ENCODE data around the gene MAPKAPK3. TPM values are rescaled to one million over a fixed set of nuclear protein-coding genes. Genes with fewer than 3 reads are reported as not detected.

MAPKAPK3 gene
- total and polyA plus RNA-seq, 2 experiments from 2014 or later = 40.5 to 43.1 TPM

DNA sequence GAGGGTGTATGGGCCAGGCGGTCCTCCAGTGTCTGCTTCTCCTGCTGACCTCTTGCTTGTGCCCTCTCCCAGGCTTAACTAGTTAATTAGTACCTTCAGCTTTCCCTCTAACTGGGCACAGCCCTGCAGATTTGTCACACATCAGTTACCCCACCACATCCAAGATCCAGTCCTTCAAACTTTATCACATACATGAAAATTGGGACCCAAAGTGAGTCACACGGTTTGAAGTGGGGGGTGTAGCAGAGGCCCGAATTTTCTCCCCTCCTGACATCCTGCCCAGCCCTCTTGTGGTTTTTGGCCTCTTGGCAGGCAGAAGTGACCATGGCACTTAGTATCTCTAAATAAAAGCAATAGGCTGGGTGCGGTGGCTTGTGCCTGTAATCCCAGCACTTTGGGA is 3.9 kb downstream of the MAPKAPK3 start:
- DNase-seq (ENCODE audit: low spot score) = no peak
- H3K4me2 ChIP-seq = no peak overlapping the region
- no peaks in the 10 kb centered on the region for H3K27me3 ChIP-seq
- peaks cover 42% of the 10 kb centered on the region for H3K79me2 ChIP-seq
- H3K9me2 ChIP-seq (replicated peaks; ENCODE audit: insufficient read depth) = no peaks in the 10 kb centered on the region
- TF ChIP-seq EZH2phosphoT487 (IDR thresholded peaks at IDR 0.05; ENCODE audit: low read depth, severe bottlenecking, unreplicated experiment) = no peak
- TF ChIP-seq, protein P1, sequence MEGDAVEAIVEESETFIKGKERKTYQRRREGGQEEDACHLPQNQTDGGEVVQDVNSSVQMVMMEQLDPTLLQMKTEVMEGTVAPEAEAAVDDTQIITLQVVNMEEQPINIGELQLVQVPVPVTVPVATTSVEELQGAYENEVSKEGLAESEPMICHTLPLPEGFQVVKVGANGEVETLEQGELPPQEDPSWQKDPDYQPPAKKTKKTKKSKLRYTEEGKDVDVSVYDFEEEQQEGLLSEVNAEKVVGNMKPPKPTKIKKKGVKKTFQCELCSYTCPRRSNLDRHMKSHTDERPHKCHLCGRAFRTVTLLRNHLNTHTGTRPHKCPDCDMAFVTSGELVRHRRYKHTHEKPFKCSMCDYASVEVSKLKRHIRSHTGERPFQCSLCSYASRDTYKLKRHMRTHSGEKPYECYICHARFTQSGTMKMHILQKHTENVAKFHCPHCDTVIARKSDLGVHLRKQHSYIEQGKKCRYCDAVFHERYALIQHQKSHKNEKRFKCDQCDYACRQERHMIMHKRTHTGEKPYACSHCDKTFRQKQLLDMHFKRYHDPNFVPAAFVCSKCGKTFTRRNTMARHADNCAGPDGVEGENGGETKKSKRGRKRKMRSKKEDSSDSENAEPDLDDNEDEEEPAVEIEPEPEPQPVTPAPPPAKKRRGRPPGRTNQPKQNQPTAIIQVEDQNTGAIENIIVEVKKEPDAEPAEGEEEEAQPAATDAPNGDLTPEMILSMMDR (IDR thresholded peaks at IDR 0.05; ENCODE audit: poor library complexity) = no peak
- no peak for TF ChIP-seq EZH2 (IDR thresholded peaks at IDR 0.05; ENCODE audit: borderline replicate concordance)
- H3K36me3 ChIP-seq (replicated peaks; ENCODE audit: insufficient read depth, low read depth) = no peaks in the 10 kb centered on the region
- H3K27ac ChIP-seq = no peak overlapping the region
- no peaks in the 10 kb centered on the region for H4K20me1 ChIP-seq (ENCODE audit: insufficient read depth, poor library complexity, severe bottlenecking)
- WGBS (ENCODE audit: low lambda C conversion rate, missing lambda C conversion rate) = 91% methylated on average over 4 of the region's 4 CpGs
- H3K4me1 ChIP-seq (ENCODE audit: insufficient read depth) = peaks cover 17% of the 10 kb centered on the region
- no peak overlapping the region for H3K4me3 ChIP-seq
- H2AFZ ChIP-seq = no peak overlapping the region
- no peaks in the 10 kb centered on the region for H3K9me3 ChIP-seq (ENCODE audit: low read depth)

DNA sequence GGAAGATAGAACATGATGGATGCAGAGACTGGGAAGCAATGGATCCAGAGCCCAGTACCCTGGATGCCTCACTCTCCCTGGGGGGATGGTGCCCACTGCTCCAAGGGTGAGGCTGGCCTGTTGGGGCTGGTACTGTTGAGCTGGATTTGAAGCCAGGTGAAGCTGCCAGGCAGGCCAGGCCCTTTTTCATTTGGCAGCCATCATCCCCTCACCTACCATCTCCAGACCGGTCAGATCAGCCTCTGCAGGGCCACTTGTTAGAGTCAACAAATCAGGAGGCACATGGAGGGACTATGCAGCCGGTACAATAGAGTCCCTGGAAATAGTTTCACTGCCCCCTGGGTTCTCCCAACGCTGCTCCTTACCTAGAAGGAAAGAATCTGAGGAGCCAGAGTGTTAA is 5.9 kb downstream of the MAPKAPK3 start:
- Histone ChIP-seq H3K9me3 (ENCODE audit: low read depth) (no peaks in the 10 kb centered on the region), H2AFZ (no peak overlapping the region), H3K4me1 (ENCODE audit: insufficient read depth) (peaks cover 14% of the 10 kb centered on the region), H3K4me2 (no peak overlapping the region), H3K27ac (no peak overlapping the region), H3K79me2 (peaks cover 45% of the 10 kb centered on the region), H3K9me2 (replicated peaks; ENCODE audit: insufficient read depth) (no peaks in the 10 kb centered on the region), H3K4me3 (no peak overlapping the region), H4K20me1 (ENCODE audit: insufficient read depth, poor library complexity, severe bottlenecking) (peaks cover 3% of the 10 kb centered on the region), H3K36me3 (replicated peaks; ENCODE audit: insufficient read depth, low read depth) (no peaks in the 10 kb centered on the region), H3K27me3 (no peaks in the 10 kb centered on the region)
- WGBS (ENCODE audit: low lambda C conversion rate, missing lambda C conversion rate) = 68% methylated on average over 3 of the region's 3 CpGs
- no peak for DNase-seq (ENCODE audit: low spot score)
- TF ChIP-seq, protein P1 (IDR thresholded peaks at IDR 0.05; ENCODE audit: poor library complexity) = no peak
- TF ChIP-seq EZH2phosphoT487 (IDR thresholded peaks at IDR 0.05; ENCODE audit: low read depth, severe bottlenecking, unreplicated experiment) = no peak
- no peak for TF ChIP-seq EZH2 (IDR thresholded peaks at IDR 0.05; ENCODE audit: borderline replicate concordance)

DNA sequence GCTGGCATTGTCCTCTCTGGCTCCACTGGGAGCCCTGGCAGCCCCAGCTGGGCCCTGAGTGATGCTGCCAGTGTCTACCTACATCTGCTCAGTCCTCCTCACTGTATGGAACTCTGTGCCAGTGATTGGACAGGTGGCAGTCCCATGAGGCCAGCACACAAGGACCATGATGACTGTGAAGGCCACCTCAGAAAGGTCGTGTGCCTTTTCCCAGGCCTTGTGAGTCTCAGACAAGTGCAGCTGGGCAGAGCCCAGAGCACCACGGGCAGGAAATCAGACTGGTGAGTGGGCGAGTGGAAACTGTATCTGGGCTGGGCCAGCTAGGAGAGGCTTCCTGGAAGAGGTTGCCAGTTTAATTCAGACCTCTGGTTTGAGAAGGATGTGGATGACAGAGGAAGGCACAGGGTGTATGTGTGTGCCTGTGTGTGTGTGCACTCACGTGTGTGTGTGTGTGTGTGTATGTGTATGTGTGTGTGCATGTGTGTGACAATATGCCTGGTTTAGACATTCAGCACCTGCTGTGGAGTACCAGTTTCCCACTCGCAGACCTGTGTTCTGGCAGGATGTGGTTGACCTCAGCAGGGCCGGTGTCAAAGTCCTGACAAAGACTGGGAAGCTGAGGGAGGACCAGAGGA is 7.0 kb downstream of the MAPKAPK3 start:
- Histone ChIP-seq H3K4me3 (no peak overlapping the region), H3K9me2 (replicated peaks; ENCODE audit: insufficient read depth) (no peaks in the 10 kb centered on the region), H3K27ac (no peak overlapping the region), H3K4me1 (ENCODE audit: insufficient read depth) (peaks cover 3% of the 10 kb centered on the region), H3K4me2 (no peak overlapping the region), H3K79me2 (peaks cover 35% of the 10 kb centered on the region), H3K9me3 (ENCODE audit: low read depth) (no peaks in the 10 kb centered on the region), H3K27me3 (no peaks in the 10 kb centered on the region), H3K36me3 (replicated peaks; ENCODE audit: insufficient read depth, low read depth) (no peaks in the 10 kb centered on the region), H4K20me1 (ENCODE audit: insufficient read depth, poor library complexity, severe bottlenecking) (peaks cover 3% of the 10 kb centered on the region), H2AFZ (no peak overlapping the region)
- WGBS (ENCODE audit: low lambda C conversion rate, missing lambda C conversion rate) = 86% methylated on average over 6 of the region's 6 CpGs
- TF ChIP-seq EZH2 (IDR thresholded peaks at IDR 0.05; ENCODE audit: borderline replicate concordance) (no peak), EZH2phosphoT487 (IDR thresholded peaks at IDR 0.05; ENCODE audit: low read depth, severe bottlenecking, unreplicated experiment) (no peak)
- TF ChIP-seq, protein P1 (IDR thresholded peaks at IDR 0.05; ENCODE audit: poor library complexity) = no peak
- DNase-seq (ENCODE audit: low spot score) = no peak

All from hepatocyte (in vitro differentiated cells).